Effector memory CD4-positive, alpha-beta T cell (primary cell): ENCODE data around the gene ACER3.
"Not testable (repeated sequence)": the region's sequence is repeated elsewhere in the genome, so short reads cannot be mapped to it uniquely, and the experiment has no call there.

Experiments used
- DNase-seq, 3 donors: peaks; one replicate each; pipeline ENCODE4 v3.0.0-alpha.2; 2020
- H3K27ac ChIP-seq: 2 replicates; pipeline ENCODE4 v1.7.0; 2013; ENCODE audit warnings: mild to moderate bottlenecking, low read length, moderate library complexity; ENCODE audit not compliant: insufficient read depth, poor library complexity, severe bottlenecking
- H3K27me3 ChIP-seq: replicated peaks from 2 replicates; pipeline ENCODE4 v1.7.0; 2013; ENCODE audit warnings: mild to moderate bottlenecking, low read length; ENCODE audit not compliant: insufficient read depth, control insufficient read depth, poor library complexity, severe bottlenecking
- H3K36me3 ChIP-seq: 2 replicates; pipeline ENCODE4 v1.7.0; 2013; ENCODE audit warnings: mild to moderate bottlenecking, low read length, moderate library complexity; ENCODE audit not compliant: control insufficient read depth, insufficient read depth
- H3K4me1 ChIP-seq: 2 replicates; pipeline ENCODE4 v1.7.0; 2013; ENCODE audit warnings: low read length, mild to moderate bottlenecking; ENCODE audit not compliant: control insufficient read depth, insufficient read depth, poor library complexity, severe bottlenecking
- H3K4me3 ChIP-seq: 2 replicates; pipeline ENCODE4 v1.7.0; 2013; ENCODE audit warnings: low read length, low read depth, mild to moderate bottlenecking; ENCODE audit not compliant: insufficient read depth, poor library complexity, severe bottlenecking
- H3K9me3 ChIP-seq: 2 replicates; pipeline ENCODE4 v1.7.0; 2013; ENCODE audit warnings: mild to moderate bottlenecking, low read length, moderate library complexity; ENCODE audit not compliant: control insufficient read depth
- total RNA-seq, 3 donors: gene quantifications; one replicate each; lab custom pipeline; 2026; lab: John Stamatoyannopoulos, UW

Gene ACER3
- total RNA-seq: 14.7 to 16.6 (median 14.7) reads per million in 3 donors

GRCh38 chr11:76860539-76861475, at the start of gene ACER3:
TSS of gene ACER3 (plus strand) at chr11:76860918. CDS start at chr11:76860977, 59 bp downstream.
- Histone ChIP-seq H3K4me1 (peaks cover 6% of the 10 kb centered on the region), H3K9me3 (no peaks in the 10 kb centered on the region), H3K4me3 (peak within 1 kb of the TSS; percentile 65), H3K36me3 (no peaks in the 10 kb centered on the region), H3K27ac (peak within 1 kb of the TSS; percentile 39), H3K27me3 (no peaks in the 10 kb centered on the region)
- DNase-seq: peak; percentile 67 to 82 (median 74)

GRCh38 chr11:76811259-76811658, 49.5 kb upstream of the ACER3 start:
- Histone ChIP-seq H3K27ac (no peak overlapping the region), H3K9me3 (no peaks in the 10 kb centered on the region), H3K27me3 (no peaks in the 10 kb centered on the region), H3K36me3 (no peaks in the 10 kb centered on the region), H3K4me1 (no peaks in the 10 kb centered on the region), H3K4me3 (no peak overlapping the region)
- DNase-seq: no peak

- Histone ChIP-seq H3K36me3 (no peaks in the 10 kb centered on the region), H3K4me3 (no peak overlapping the region), H3K4me1 (no peaks in the 10 kb centered on the region), H3K27ac (no peak overlapping the region), H3K9me3 (no peaks in the 10 kb centered on the region), H3K27me3 (no peaks in the 10 kb centered on the region)
- no peak for DNase-seq
These were observed 46.3 kb upstream of the ACER3 start for GRCh38 chr11:76814414-76814813.

GRCh38 chr11:76815678-76816077, 45.0 kb upstream of the ACER3 start:
- not testable (repeated sequence) for H3K4me1 ChIP-seq, DNase-seq, H3K36me3 ChIP-seq, H3K27me3 ChIP-seq, H3K27ac ChIP-seq, H3K4me3 ChIP-seq, H3K9me3 ChIP-seq

GRCh38 chr11:76820184-76820566, 40.5 kb upstream of the ACER3 start:
- no peaks in the 10 kb centered on the region for H3K9me3 ChIP-seq
- H3K4me1 ChIP-seq: no peaks in the 10 kb centered on the region
- no peaks in the 10 kb centered on the region for H3K27me3 ChIP-seq
- H3K4me3 ChIP-seq: no peak overlapping the region
- H3K27ac ChIP-seq: no peak overlapping the region
- no peaks in the 10 kb centered on the region for H3K36me3 ChIP-seq
- no peak for DNase-seq

GRCh38 chr11:76821396-76821795, 39.3 kb upstream of the ACER3 start:
- not testable (repeated sequence) for H3K4me1 ChIP-seq, H3K27me3 ChIP-seq, H3K4me3 ChIP-seq, H3K36me3 ChIP-seq, H3K9me3 ChIP-seq, H3K27ac ChIP-seq, DNase-seq

GRCh38 chr11:76822406-76822805, 38.3 kb upstream of the ACER3 start:
- H3K36me3 ChIP-seq: no peaks in the 10 kb centered on the region
- no peaks in the 10 kb centered on the region for H3K9me3 ChIP-seq
- H3K27me3 ChIP-seq: no peaks in the 10 kb centered on the region
- no peak overlapping the region for H3K27ac ChIP-seq
- no peak for DNase-seq
- no peaks in the 10 kb centered on the region for H3K4me1 ChIP-seq
- H3K4me3 ChIP-seq: no peak overlapping the region

- no peaks in the 10 kb centered on the region for H3K27me3 ChIP-seq
- H3K27ac ChIP-seq: no peak overlapping the region
- H3K4me1 ChIP-seq: no peaks in the 10 kb centered on the region
- no peaks in the 10 kb centered on the region for H3K9me3 ChIP-seq
- DNase-seq: no peak
- no peaks in the 10 kb centered on the region for H3K36me3 ChIP-seq
- no peak overlapping the region for H3K4me3 ChIP-seq
These were observed 37.2 kb upstream of the ACER3 start for GRCh38 chr11:76823481-76824028.

GRCh38 chr11:76824083-76824939, 36.4 kb upstream of the ACER3 start:
- Histone ChIP-seq H3K27me3 (no peaks in the 10 kb centered on the region), H3K4me3 (no peak overlapping the region), H3K36me3 (no peaks in the 10 kb centered on the region), H3K4me1 (no peaks in the 10 kb centered on the region), H3K27ac (no peak overlapping the region), H3K9me3 (no peaks in the 10 kb centered on the region)
- no peak for DNase-seq
